ENCODE data around the gene LGALSL.

Gene LGALSL

DNA sequence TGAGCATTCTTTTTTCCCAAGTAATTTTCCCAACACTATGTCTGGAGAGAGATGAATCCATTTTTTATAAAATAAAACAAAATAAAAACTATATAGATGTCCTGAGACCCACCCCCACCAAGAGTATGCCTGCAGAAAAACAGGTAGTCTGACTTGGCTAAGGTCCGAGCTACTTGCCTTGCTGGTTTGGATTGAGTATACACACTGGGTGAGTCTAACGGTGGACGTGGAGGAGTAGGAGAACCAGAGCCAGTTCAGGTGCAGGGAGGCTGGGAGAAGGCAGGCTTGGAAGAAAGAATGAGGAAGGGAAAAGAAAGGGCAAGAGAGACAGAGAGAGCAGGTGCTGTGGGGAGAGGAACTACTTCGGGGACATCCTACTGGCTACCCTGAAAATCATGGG lies 48.9 kb downstream of the LGALSL start:
- no peak for DNase-seq

DNA sequence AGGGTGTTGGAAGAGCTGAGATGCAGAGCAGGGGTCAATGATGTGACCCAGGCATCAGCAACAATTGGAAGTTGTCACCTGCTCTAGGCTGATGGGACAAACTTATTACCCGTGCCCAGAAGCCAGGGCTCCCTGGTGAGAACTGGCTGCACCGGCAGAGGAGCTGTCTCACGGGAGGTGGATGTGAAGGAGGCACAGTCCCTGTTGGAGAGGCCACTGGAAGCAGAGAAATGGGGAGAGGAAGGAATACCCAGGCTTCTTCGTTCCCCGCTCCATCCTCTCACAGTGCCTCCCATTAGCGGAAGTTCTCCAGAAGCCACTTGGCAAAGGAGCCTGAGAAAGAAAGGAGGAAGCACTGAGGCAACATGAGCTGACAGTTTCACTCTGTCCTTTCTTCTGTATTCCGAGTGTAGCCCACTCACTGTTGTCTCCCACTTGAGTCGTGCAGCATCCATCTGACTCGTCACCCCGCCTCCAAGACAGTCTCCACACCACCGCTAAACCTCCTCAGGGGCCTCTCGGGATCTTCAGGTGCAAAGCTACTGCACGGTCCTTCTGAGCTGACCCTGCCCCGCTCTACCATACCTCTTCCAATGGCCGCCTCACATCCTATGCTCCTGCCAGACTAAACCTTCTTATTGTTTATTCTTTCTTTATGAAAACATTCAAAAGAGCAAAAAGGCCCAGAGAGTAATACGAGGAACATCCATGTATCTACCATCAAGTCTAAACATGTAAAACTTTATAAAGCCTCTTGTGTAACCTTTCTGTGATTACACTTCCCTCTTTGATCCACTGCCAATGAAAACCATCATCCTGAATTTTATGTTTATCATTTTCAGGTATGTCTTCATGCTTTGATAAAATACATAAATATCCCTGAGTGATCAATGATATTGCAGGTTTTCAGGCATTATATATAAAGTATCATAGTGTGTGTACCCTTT lies 51.1 kb downstream of the LGALSL start:
- no peak for DNase-seq

DNA sequence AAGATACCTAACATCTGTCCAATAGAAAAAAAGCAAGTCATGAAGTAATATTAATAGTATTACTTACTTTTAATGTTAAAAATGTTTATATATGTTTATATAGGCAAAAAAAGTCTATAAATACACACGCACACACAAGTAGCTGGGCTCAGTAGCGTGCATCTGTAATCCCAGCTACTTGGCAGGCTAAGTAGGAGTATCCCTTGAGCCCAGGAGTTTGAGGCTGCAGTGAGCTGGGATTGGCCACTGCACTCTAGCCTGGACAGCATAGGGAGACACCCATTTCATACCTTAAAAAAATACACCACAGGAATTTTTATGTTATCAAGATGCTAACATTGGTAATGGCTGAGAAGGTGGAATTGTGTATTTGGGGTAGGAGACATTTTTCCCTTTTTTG lies 52.7 kb downstream of the LGALSL start:
- no peak for DNase-seq
